PC-3 (cell line): ENCODE data around the gene SEC24B.

Experiments used
- CTCF ChIP-seq: fragments of 300-600 bp; sonication (generic); conservative IDR thresholded peaks from 2 replicates; pipeline ENCODE4 v1.5.1; 2017; ENCODE audit warnings: antibody characterized with exemption, low read depth, mild to moderate bottlenecking, low read length
- EZH2 ChIP-seq: fragments of 300-600 bp; sonication (generic); IDR thresholded peaks from one replicate; pipeline ENCODE4 v1.6.1; 2017; ENCODE audit warnings: antibody characterized with exemption, mild to moderate bottlenecking, low read length; ENCODE audit not compliant: unreplicated experiment
- EZH2phosphoT487 ChIP-seq: fragments of 300-600 bp; sonication (generic); IDR thresholded peaks from 2 replicates; pipeline ENCODE4 v1.6.1; 2018; ENCODE audit warnings: mild to moderate bottlenecking, antibody characterized with exemption, low read length, borderline replicate concordance

- TF ChIP-seq CTCF: no peak
- TF ChIP-seq EZH2: no peak
- no peak for TF ChIP-seq EZH2phosphoT487
These were observed 40.2 kb downstream of the SEC24B start for GRCh38 chr4:109473824-109474223.
